ENCODE measurements around the gene JMJD7. TPM values are rescaled to one million over a fixed set of nuclear protein-coding genes. Genes with fewer than 3 reads are reported as not detected.

The JMJD7 gene
- total and polyA plus RNA-seq, 2 donors (not counting 1 experiment from before 2014, with no cell fraction given), result 33.4 to 43.9 TPM

DNA sequence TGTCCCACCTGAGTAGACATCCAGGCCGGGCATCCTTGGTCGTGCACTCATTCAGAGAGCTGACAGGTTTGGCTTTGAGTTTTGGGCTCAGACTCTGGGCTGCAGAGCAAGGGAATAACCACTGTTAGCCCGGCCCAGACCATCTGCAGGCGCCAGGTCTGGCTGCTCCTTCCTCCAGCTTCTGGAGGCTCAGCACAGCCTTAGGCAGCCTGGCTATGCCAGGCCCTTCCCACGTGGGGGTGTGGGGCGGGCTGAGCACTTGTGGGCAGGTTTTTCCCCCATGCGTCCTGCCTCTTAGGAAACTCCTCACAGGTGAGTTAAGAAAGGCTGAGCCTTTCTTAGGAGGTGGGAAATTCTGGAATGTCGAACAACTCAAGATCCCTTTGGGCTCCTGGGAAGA lies 22.0 kb downstream of the JMJD7 start:
- no peak for TF ChIP-seq EZH2 (IDR thresholded peaks at IDR 0.05; ENCODE audit: borderline replicate concordance, insufficient read depth, low read depth, low read length, poor library complexity, severe bottlenecking)
- TF ChIP-seq, protein P1, sequence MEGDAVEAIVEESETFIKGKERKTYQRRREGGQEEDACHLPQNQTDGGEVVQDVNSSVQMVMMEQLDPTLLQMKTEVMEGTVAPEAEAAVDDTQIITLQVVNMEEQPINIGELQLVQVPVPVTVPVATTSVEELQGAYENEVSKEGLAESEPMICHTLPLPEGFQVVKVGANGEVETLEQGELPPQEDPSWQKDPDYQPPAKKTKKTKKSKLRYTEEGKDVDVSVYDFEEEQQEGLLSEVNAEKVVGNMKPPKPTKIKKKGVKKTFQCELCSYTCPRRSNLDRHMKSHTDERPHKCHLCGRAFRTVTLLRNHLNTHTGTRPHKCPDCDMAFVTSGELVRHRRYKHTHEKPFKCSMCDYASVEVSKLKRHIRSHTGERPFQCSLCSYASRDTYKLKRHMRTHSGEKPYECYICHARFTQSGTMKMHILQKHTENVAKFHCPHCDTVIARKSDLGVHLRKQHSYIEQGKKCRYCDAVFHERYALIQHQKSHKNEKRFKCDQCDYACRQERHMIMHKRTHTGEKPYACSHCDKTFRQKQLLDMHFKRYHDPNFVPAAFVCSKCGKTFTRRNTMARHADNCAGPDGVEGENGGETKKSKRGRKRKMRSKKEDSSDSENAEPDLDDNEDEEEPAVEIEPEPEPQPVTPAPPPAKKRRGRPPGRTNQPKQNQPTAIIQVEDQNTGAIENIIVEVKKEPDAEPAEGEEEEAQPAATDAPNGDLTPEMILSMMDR (IDR thresholded peaks at IDR 0.05), result no peak
- Histone ChIP-seq H3K4me3 (ENCODE audit: control extremely low read depth in 1 of 5, extremely low read depth in 1 of 5, insufficient read depth in 1 of 5, low read depth in 2 of 5, low read length in 4 of 5) (no peak overlapping the region), H3K9me3 (ENCODE audit: control extremely low read depth in 1 of 3, control insufficient read depth in 2 of 3, insufficient read depth in 1 of 3, low read length in 2 of 3) (no peaks in the 10 kb centered on the region), H3K4me1 (ENCODE audit: control insufficient read depth in 2 of 2, insufficient read depth in 2 of 2, low read length in 2 of 2) (no peaks in the 10 kb centered on the region), H3K27me3 (replicated peaks in 1 of 4; ENCODE audit: control extremely low read depth in 1 of 4, control insufficient read depth in 3 of 4, insufficient read depth in 4 of 4, low read length in 3 of 4) (peaks cover 0 to 4% (median 0%) of the 10 kb centered on the region in 4 experiments), H3K27ac (ENCODE audit: low read length in 2 of 2) (no peak overlapping the region), H3K9ac (ENCODE audit: low read length) (no peak overlapping the region), H3K79me2 (ENCODE audit: control insufficient read depth, insufficient read depth, low read length) (no peaks in the 10 kb centered on the region), H4K20me1 (ENCODE audit: control insufficient read depth, insufficient read depth, low read length, poor library complexity, severe bottlenecking) (no peaks in the 10 kb centered on the region), H2AFZ (ENCODE audit: insufficient read depth, low read depth, low read length, poor library complexity, severe bottlenecking) (no peak overlapping the region), H3K36me3 (replicated peaks in 1 of 2; ENCODE audit: control extremely low read depth in 1 of 2, control insufficient read depth in 1 of 2, extremely low read depth in 1 of 2, insufficient read depth in 2 of 2, low read length in 1 of 2) (peaks cover 0 to 26% of the 10 kb centered on the region in 2 experiments), H3K4me2 (replicated peaks; ENCODE audit: low read depth, low read length, poor library complexity, severe bottlenecking) (no peak overlapping the region)
- no peak for DNase-seq
- intact Hi-C loops (cut with micrococcal nuclease), result no loop called here
- no peak overlapping the region for H3K27ac Mint-ChIP-seq
- POLR2A ChIA-PET, result no interaction called here
- 90% methylated on average over 5 of the region's 8 CpGs for WGBS (ENCODE audit: insufficient coverage)
- H3K4me1 Mint-ChIP-seq, result peaks cover 2% of the 10 kb centered on the region
- no peak for ATAC-seq (ENCODE audit: low read depth)
- no peak overlapping the region for H3K4me3 Mint-ChIP-seq
- H3K27me3 Mint-ChIP-seq, result no peaks in the 10 kb centered on the region
- CTCF ChIA-PET, result interaction anchor here (1.1 to 1.2 kb wide), 2 partner anchors 14 to 53 kb away, joined by 3 read pairs; no protein-coding TSS in a partner anchor
- H3K9me3 Mint-ChIP-seq (ENCODE audit: insufficient read depth), result no peaks in the 10 kb centered on the region

DNA sequence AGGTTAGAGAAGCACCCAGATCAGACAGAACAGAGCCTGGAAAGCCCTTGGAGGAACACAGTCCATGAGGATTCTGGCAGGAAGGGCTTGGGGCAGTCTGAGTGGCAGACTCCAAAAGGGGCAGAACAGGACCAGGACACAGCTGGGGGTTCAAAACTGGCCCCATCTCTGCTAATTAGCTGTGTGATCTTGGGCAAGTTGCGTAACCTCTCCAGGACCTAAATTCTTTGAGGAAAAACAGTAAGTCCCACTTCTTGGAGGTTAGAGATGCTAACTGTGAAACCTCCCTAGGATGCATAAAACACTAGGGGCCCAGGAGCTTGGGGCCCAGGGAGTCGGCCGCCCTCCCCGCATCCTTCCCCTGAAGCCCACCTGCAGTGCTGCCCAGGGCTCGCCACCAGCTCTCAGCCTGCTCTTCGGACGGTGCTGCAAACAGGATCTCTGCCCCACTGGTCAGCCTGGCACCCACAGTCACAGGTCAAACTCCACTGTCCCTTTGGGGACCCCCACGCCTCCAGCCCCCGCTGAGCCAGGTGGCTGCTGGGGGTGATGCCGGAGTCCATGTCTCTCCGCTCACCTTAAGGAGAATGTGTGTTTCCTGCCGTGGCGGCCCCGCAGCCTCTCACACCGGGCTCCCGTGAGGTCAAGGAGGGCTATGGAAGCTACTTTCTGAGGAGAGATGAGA lies 22.7 kb downstream of the JMJD7 start:
- Mint-ChIP-seq H3K4me3 (no peak overlapping the region), H3K27me3 (no peaks in the 10 kb centered on the region), H3K4me1 (peaks cover 2% of the 10 kb centered on the region), H3K9me3 (ENCODE audit: insufficient read depth) (no peaks in the 10 kb centered on the region), H3K27ac (no peak overlapping the region)
- H2AFZ ChIP-seq (ENCODE audit: insufficient read depth, low read depth, low read length, poor library complexity, severe bottlenecking), result no peak overlapping the region
- no peaks in the 10 kb centered on the region for H3K9me3 ChIP-seq (ENCODE audit: control extremely low read depth in 1 of 3, control insufficient read depth in 2 of 3, insufficient read depth in 1 of 3, low read length in 2 of 3)
- H4K20me1 ChIP-seq (ENCODE audit: control insufficient read depth, insufficient read depth, low read length, poor library complexity, severe bottlenecking), result no peaks in the 10 kb centered on the region
- H3K79me2 ChIP-seq (ENCODE audit: control insufficient read depth, insufficient read depth, low read length), result no peaks in the 10 kb centered on the region
- peaks cover 0 to 21% of the 10 kb centered on the region in 2 experiments for H3K36me3 ChIP-seq (replicated peaks in 1 of 2; ENCODE audit: control extremely low read depth in 1 of 2, control insufficient read depth in 1 of 2, extremely low read depth in 1 of 2, insufficient read depth in 2 of 2, low read length in 1 of 2)
- WGBS (ENCODE audit: insufficient coverage), result 54% methylated on average over 10 of the region's 16 CpGs
- H3K4me3 ChIP-seq (ENCODE audit: control extremely low read depth in 1 of 5, extremely low read depth in 1 of 5, insufficient read depth in 1 of 5, low read depth in 2 of 5, low read length in 4 of 5), result no peak overlapping the region
- peak; percentile 28 for ATAC-seq (ENCODE audit: low read depth)
- CTCF ChIA-PET, result interaction anchor here (1.1 to 1.9 kb wide), 4 partner anchors 13 to 54 kb away, joined by 3 to 7 read pairs (median 3); no protein-coding TSS in a partner anchor
- no peak for DNase-seq
- POLR2A ChIA-PET, result no interaction called here
- H3K27ac ChIP-seq (ENCODE audit: low read length in 2 of 2), result no peak overlapping the region
- H3K27me3 ChIP-seq (replicated peaks in 1 of 4; ENCODE audit: control extremely low read depth in 1 of 4, control insufficient read depth in 3 of 4, insufficient read depth in 4 of 4, low read length in 3 of 4), result peaks cover 0 to 4% (median 0%) of the 10 kb centered on the region in 4 experiments
- H3K9ac ChIP-seq (ENCODE audit: low read length), result no peak overlapping the region
- intact Hi-C loops (cut with micrococcal nuclease), result no loop called here
- no peak for TF ChIP-seq EZH2 (IDR thresholded peaks at IDR 0.05; ENCODE audit: borderline replicate concordance, insufficient read depth, low read depth, low read length, poor library complexity, severe bottlenecking)
- TF ChIP-seq, protein P1 (IDR thresholded peaks at IDR 0.05), result no peak
- H3K4me1 ChIP-seq (ENCODE audit: control insufficient read depth in 2 of 2, insufficient read depth in 2 of 2, low read length in 2 of 2), result no peaks in the 10 kb centered on the region
- H3K4me2 ChIP-seq (replicated peaks; ENCODE audit: low read depth, low read length, poor library complexity, severe bottlenecking), result no peak overlapping the region

All from B cell (primary cell).